Stimulated activated CD8-positive, alpha-beta memory T cell treated with anti-CD3 and anti-CD28 coated beads, Interleukin-15, amount 100 ng/mL, for 4 hours (primary cell): ENCODE results near the gene ITGB7.
A peak's percentile ranks its signal among the peaks of the same experiment; 100 is the strongest.
"Not testable (repeated sequence)": the region's sequence is repeated elsewhere in the genome, so short reads cannot be mapped to it uniquely, and the experiment has no call there.

Experiments used
- DNase-seq, 2 donors: peaks; one replicate each; pipeline ENCODE4 v3.0.0-alpha.2; 2020; ENCODE audit warnings: low read depth in 2 of 2

The ITGB7 gene

DNA sequence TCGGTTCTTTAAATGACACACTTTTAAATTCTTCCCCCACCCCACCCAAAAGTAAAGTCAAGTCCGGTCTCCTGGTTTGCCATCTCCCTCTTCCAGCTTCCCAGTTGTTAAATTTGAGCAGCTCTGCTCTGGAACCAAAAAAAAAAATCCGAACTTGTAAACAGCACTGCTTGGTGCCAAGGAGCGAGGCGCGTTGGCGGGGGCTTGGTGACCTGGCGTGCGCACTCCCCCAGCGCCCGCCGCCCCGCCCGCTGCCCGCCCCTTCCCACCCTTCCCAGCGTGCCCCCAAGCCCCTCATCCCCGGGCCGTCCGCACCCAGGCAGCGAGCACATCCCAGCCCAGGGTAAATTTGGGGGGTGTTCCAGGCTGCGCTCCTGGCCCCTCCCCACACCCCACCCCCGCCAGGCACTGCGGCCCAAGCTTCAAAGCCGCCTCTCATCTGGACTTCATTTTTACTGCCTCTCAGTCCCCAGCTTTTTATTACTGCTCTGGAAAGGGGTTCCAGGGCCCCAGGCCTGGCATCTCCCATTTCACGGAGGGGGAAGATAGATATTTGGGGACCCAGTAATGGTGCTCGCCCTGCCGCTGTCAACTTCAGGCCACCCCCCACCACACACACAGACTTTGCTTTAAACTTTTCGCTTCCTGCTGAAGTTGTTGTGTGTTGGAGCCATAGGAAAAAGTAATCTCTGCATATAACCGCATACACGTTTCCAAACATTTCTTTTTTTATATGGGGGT lies 11.7 kb upstream of the ITGB7 start:
- no peak for DNase-seq

DNA sequence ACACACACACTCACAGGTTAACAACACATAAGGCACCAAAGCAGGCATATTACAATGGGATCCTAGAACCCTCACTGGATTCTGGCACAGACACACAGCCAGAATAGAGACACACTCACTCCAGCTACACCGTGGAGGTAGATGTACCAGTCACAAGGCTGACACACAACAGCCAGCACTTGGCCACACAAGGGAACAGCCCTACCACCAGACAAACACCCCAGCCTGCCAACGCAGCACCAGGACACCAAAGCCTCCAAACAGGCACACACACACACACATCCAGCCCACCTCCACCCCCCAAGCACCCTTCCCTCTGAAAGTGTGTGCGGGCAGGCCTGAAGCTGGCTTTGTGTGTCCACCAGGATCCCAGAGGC lies 10.9 kb upstream of the ITGB7 start:
- DNase-seq, result no peak

DNA sequence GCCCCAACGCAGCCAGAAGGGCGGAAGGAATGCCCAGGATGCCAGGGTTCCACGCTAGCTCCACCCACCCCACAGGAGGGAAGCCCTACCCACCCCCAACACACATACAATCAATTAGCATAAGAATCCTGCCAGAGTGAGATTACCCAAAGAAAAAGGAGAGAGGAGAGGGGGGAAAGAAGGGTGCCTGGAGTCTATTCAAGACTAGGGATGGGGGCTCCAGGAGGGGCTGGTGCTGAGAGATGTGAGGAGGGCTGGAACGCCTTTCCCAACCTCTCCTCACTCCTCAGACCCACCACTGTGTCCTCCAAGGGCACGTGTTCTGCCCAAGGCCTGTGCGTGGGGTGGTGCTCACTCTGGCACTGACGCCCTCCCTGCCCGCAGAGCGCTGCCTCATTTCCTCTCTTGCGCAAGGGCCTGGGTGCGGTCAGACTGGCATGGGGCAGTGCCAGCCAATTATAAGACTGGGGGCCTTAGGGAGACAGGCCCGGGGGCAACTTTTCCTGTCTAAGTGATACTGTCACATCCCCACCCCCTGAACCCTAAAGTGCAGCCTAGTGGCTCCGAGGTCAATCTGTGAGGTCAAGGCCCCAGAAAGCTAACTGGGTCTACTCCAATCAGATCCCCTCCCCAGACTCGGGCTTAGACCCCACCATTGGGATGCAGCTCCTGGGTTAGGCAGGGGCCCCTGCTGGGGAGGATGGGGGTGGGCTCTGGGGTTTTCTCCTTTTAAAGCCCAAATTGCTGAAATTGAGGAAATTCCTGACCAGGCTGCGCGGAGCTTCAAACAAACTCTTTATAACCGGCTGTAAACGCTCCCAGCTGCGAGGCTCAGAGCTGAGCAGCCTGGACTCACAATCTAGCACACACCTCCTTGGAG lies 10.2 kb upstream of the ITGB7 start:
- peak in 1 of 2 donors; percentile 38 for DNase-seq

DNA sequence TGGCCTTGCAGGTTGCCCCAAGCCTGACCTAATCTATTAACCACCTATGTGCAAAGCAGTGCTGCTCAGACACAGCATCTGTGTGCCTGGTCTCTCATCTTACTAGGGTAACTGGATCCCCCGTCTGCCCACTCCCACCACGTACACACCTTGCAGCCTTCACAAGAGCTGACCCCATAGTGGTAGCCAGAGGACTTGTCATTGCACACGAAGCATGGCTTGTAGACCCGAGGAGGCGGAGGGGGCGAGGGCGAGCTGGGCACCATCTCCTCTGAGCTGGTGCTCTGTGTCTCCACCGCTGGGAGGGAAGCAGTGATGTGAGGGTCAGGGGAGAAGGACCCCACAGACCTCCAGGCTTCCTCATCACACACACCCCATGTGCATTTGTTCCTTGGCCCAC lies 8.4 kb upstream of the ITGB7 start:
- DNase-seq, result no peak

DNA sequence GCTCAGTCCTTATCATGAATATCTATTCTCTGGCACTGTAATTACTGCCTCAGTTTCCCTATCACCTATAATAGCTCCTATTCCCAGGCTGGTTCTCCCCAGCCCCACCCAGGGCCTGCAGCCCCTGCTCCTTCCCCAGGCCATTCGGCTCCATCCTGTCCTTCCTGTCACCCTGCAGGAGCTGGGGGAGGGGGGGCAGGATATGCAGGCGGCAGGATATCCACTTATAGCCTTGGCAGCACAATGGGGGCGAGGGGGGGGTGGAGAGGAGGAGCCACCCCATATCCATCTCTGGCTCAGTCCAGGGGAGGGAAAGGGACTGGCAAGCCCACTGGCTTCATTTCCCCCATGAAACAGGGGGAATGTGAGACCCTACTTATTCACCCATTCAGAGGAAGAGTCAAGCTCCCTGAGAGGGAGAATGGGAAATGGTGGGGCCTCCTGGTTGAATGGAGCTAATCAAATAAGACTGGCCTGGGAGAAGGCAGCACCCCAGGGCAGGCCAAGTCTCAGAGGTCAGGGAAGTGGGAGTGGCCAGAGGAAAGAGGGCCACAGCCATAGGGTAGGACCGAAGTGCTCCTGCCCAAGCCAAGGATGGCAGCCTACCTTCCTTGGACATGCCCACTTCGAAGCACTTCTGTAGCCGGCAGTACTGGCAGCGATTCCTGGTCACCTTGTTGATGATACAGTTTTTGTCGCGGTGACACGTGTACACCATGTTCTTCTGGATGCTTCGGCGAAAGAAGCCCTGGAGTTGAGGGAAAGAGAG lies 7.8 kb upstream of the ITGB7 start:
- no peak for DNase-seq

DNA sequence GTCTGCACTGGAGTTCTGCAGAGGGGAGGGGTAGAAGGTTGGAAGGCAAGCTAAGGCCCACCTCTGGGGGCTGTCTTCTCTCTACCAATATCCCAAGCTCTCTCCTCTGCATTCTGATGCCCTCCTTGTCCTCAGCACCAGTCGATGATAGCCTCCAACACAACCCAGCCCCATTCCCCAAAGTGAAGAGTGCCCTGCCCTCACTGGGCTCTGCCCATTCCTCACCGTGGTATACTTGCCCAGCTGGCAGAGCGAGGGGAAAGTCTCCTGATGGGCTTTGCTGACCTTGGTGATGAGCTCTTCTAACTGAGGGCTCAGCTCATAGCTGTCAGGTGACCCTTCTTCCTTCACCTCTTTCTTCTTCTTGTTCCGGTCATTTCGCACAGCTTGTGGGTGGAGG lies 7.2 kb upstream of the ITGB7 start:
- DNase-seq, result no peak

DNA sequence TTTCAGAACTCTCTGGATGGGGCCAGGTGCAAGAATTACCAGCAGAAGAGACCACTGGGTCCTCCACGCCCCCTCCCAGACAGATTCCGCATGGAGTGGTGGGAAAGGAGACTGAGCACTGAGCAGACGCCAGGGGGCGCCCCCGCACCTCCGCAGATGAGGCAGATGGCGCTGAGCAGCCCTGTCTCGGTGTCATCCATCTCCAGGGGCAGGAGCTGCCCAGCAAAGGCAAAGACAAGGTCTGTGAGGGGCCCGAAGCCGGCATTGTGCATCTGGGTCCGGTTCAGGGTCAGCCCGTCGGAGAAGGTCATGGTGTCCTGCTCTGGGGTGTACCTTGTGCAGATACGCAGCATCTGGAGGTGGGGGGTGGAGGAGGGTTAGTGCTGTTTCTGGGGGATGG lies 6.3 kb upstream of the ITGB7 start:
- peak; percentile 57 to 69 for DNase-seq

DNA sequence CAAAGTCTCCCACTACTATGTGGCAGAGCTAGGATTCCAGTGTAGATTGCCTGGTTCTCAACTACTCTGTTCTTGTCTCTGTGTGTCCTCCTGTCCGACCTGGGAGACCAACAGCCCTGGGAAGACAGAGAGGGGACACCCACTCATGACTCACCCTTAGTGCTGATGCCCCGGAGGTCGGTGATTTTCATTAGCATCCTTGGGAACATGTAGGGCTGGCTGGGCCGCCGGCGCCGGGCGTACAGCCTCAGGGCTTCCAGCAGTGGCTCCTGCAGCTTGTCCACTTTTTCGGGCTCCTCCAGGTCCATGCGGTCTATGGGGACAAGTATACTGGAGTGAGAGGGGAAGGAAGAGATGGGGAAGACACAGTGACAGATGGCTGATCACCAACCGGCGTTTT lies 5.9 kb upstream of the ITGB7 start:
- DNase-seq, result no peak

DNA sequence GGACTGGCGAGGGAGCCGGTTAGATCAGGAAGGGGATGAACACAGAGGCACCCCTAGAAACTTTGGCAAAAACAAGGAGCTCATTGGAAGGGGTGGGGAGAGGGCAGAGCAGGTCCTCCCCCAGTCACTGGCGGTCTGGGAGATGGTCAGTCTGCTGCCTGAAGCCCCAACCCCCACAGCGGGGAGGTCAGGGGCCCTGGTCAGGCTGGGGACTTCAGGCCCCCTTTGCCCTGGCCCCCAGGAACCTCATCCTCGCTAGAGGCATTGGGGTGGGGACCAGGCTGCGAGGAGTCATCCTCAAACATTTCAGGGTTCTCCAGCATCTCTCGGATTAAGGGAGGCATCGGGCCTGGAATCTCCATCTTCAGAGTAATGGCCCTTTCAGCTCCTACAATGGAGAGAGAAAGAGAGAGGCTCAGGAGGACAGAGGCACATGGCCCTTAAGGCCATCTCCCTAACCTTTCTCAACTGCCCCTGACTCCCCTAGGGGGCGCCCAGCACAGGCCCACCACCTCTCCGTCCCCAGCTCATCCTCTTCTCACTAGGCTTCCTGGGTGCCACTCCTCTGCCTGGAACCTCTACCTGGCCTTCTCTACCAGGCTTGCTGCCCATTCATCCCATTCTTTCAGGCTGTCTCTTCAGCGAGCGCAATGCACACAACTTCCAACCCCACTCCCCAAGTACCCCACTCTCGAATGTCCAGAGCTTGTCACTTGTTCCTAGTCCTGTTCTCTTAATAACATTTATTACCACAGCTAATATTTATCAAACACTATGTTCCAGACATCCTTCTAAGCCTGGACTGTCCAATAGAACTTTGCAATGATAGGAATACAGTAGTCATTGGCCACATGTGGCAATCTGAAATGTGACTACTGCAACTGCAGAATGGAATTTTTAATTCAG lies 4.7 kb upstream of the ITGB7 start:
- DNase-seq, result no peak

DNA sequence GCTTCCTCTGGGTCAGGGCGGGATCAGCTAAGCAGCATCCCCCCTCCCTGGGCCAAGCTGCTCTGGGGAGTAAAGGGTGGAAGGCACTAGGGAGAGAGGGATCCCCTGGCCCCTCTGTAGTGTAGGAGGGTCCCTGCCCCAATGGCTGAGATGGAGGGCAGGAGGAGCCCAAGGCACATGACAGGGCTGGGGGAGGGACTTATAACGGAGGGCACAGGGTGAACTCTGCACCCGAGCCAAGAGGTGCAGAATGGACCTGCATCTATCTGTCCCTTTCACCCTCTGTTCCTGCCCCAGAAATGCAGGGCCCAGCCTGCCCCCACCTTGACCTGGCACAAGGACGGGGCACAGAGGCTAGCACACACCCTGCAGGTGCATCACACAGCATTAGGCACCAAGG lies 3.8 kb upstream of the ITGB7 start:
- no peak for DNase-seq

DNA sequence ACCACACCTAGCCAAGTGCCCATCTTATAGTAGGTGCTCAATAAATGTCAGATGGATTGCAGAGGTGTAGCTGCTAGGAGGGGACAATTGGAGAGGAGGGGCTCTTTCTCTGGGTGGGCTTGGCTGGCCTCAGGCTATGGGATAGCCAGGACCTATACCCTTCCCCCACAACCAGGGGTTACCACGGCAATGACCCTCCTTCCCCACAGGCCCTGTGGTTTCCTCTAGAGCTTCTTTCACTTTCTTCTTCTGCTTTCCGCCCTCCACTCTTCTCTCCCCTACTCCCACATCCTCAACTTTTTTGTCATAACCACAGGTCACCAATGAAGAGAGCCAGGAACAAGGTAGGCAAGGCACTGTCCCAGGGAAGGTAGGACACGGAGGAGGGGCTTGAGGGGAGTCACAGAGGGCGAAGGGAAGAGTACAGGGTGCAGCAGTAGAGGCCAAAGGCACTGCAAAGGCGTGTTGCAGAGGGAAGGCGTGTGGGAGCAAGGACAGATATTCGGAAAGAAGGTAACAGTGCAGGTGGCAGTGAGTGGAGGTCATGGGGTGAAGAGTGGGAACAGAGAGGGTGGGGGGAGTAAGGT lies 1.9 kb upstream of the ITGB7 start:
- DNase-seq, result no peak

DNA sequence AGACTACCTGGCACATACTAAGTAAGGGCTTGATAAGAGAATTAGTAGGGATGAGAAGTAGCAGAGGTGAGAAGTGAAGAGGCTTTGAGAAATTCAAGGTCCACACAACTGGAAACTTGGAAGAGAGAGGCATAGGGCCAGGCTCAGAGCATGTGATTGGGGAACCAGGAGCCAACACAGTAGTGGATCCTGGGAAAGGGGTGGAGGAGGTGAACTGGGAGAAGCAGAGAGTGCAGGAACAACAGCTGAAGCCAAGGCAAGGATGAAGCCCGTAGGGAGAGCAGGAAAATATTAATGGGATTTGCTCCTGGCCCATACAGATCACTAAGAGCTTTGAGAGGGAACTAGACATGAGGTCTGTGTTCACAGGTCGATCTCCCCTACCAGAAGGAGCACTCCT lies 1.4 kb upstream of the ITGB7 start:
- DNase-seq, result no peak

DNA sequence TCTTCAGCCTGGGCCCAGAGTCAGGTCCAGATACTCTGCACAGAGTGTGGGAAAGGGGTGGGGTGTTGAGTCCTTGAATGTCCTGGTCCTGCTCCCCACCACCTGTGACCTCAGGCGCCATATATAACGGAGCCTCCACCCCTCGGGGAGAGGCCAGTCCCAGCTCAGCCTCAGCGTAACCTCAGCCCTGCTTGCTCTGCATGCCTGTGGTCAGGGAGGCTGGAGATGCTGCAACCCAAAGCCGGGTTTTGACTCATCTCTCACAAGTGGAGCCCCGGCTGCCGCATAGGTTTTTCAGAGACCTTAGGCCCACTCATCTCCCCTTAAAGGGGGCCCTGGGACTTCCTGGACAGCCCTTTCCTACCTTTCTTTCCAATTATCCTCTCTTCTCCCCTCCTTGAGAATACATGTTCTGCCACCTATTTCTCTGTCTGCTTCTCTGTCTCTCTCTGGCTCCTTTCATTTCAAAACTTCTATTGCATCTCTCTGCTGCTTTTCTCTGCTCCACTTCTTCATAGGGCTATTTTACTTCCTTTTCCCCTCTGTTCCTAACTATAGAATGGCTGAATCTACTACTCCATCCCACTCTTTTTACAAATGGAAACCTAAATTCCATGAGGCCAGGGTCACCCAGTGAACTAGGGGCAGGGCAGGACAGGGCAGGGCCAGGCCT lies 1.2 kb downstream of the ITGB7 start:
- DNase-seq, result peak; percentile 34 to 39

DNA sequence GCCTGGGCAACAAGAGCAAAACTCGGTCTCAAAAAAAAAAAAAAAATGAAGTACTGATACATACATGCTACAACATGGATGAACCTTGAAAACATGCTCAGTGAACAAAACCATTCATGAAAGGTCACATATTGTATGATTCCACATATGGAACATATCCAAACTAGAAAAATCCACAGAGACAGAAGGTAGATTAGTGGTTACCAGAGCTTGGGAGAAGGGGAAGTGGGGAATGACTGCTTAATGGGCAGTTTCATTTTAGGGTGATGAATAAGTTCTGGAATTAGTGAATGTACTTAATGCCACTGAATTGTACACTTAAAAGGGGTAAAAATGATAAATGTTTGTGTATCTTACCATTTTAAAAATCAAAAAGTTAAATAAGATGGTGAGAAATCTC lies 2.7 kb downstream of the ITGB7 start:
- no peak for DNase-seq

DNA sequence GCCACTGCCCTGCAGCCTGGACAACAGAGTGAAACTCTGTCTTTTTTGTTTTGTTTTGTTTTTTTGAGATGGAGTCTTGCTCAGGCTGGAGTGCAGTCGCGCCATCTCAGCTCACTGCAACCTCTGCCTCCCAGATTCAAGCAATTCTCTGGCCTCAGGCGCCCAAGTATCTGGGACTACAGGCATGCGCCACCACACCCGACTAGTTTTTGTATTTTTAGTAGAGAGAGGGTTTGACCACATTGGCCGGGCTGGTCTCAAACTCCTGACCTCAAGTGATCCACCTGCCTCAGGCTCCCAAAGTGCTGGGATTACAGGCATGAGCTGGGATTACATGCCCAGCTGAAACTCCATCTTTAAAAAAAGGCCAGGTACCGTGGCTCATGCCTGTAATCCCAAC lies 4.7 kb downstream of the ITGB7 start:
- DNase-seq, result not testable (repeated sequence)

DNA sequence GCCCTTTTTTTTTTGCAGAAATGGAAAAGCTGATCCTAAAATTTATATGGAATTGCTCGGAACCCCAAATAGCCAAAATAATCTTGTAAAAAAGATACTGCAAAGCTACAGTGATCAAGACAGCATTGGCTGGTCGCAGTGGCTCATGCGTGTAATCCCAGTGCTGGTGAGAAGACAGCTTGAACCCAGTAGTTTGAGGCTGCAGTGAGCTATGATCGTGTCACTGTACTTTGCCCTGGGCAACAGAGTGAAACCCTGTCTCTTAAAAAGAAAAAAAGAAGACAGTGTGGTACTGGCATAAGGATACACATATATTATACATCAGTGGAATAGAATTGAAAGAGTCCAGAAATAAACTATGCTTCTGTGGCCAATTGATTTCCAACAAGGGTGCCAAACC lies 5.4 kb downstream of the ITGB7 start:
- no peak for DNase-seq

DNA sequence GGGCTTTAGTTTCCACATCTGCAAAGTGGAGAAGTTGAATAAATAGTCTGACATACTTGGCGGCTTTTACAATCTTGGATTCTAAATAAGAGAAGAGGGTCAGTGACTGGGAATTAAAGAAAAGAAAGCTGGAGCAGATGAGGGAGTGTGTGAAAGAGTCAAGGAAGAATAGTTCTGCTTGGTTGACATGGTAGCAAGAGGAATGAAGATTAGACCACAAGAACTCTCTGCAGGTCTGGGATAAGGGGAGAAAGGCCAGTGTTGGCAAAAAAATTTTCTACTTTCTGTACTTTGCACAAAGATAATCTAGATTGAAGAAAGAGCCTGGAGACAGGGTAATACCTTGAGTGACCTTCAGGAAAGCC lies 5.9 kb downstream of the ITGB7 start:
- DNase-seq, result no peak

DNA sequence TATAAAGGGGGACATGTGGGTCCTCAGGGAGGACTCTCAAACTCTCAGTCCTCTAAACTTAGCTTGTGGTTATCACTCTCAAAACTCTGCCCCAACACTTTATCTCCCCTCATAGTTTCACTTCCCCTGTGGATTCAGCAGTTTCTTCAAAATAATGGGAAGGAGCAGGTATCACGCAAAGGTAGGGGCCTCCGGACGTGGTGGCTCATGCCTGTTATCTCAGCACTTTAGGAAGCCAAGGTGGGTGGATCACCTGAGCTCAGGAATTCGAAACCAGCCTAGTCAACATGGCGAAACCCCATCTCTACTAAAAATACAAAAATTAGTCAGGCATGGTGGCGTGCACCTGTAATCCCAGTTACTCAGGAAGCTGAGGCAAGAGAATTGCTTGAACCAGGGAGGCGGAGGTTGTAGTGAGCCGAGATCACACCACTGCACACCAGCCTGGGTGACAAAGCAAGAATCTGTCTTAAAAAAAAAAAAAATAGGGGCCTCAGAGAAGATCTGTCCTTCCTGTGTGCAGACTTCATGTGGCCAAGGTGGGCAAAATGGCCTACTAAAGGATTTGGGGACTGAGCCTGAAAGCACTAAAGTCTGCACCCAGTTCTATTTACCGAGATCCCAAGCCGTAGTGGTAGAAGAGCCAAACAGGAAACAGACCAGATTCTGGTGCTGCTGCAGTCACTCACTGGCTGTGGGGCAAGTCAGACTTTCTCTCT lies 6.4 kb downstream of the ITGB7 start:
- no peak for DNase-seq

DNA sequence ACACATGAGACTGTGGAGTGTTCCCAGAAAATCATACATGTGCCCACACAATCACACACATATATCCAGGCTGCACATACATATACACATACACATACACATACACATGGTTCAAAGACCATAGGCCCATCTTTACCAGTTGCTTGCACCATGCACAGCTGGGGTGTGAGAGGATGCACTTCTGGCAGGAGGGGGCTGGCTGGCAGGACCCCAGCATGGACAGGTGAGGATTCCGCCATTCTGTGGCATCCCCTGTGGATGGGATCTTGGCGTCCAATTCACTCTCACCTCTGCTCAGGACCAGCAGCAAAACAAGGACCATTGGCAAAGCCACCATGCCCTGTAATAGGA lies 7.0 kb downstream of the ITGB7 start:
- no peak for DNase-seq

DNA sequence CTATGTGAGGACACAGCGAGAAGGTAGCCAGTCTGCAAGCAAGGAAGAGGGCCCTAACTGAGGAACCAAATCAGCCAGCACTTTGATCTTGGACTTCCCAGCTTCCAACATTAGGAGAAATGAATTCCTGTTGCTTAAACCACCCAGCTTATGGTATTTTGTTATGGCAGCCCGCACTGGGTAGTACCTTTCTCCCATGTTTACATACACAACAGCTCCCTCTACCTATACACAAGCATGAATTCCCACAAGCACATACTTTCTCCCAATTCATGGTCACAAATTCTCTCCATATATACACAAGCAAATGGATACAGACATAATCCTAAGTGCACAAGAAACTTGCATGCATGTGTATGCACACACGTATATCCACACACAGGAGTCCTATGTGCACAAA lies 7.4 kb downstream of the ITGB7 start:
- DNase-seq, result no peak
